GM19438 (cell line): ENCODE data around the gene GFM1.
"Not testable (repeated sequence)": the region's sequence is repeated elsewhere in the genome, so short reads cannot be mapped to it uniquely, and the experiment has no call there.

Experiments used
- ATAC-seq: cut with Tn5 transposase; IDR thresholded peaks from one replicate; pipeline ENCODE4 v1.9.1; 2021; ENCODE audit warnings: low read depth; ENCODE audit not compliant: unreplicated experiment

The GFM1 gene

GRCh38 chr3:158672215-158673176 lies 28.2 kb downstream of the GFM1 start, which contains the start of gene LXN:
TSS of gene LXN (minus strand) at chr3:158672648. CDS start at chr3:158672478, 170 bp downstream.
- ATAC-seq = peak; percentile 100

DNA sequence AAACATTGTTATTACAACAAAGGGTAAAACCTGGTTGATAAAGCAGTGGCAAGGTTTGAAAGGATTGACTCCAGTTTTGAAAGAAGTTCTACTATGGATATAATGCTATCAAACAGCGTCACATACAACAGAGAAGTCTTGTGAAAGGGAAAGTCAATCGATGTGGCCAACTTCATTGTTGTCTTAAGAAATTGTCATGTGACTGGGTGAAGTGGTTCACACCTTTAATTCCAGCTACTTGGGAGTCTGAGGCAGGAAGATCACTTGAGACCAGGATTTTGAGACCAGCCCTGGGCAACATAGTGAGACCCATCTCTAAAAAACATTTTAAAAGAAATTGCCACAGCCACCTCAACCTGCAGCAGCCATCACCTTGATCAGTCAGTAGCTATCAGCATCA lies 34.4 kb downstream of the GFM1 start:
- ATAC-seq = no peak

GRCh38 chr3:158679547-158680000 lies 35.2 kb downstream of the GFM1 start:
- no peak for ATAC-seq

- ATAC-seq = no peak
Observed at GRCh38 chr3:158680861-158681260, 36.5 kb downstream of the GFM1 start.

DNA sequence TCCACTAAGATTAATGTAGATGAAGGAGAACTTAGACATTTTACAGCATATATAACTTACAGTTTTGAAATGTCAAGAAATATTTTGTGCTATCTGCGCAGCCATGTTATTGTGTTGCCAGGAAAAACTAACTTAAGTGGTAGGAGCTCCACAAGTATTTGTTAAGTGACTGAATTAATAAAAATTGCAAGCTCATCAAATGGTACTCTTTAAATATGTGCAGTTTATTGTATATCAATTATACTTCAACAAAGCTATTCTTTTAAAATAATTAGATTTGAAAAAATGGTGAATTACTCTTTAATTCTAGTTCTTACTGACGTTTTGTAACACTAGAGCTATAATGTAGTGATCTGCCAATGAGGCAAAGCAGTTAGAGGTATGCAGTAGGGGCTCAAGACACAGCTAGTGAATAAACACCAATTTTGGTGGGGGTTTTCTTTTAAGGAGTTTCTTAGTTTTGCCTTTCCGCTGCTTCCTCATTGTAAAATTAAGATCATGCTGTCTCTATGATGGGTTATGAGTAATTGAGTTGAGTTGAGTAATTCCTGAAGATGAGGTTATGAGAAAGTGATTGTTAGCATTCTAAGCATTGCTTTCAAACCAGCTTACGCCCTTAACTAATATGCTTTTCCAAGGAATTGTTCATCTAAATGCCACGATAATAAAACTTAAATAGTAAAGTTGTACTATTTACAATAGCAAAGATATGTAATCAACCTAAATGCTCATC lies 39.1 kb downstream of the GFM1 start:
- no peak for ATAC-seq

GRCh38 chr3:158685159-158685558 lies 40.8 kb downstream of the GFM1 start:
- ATAC-seq = no peak

DNA sequence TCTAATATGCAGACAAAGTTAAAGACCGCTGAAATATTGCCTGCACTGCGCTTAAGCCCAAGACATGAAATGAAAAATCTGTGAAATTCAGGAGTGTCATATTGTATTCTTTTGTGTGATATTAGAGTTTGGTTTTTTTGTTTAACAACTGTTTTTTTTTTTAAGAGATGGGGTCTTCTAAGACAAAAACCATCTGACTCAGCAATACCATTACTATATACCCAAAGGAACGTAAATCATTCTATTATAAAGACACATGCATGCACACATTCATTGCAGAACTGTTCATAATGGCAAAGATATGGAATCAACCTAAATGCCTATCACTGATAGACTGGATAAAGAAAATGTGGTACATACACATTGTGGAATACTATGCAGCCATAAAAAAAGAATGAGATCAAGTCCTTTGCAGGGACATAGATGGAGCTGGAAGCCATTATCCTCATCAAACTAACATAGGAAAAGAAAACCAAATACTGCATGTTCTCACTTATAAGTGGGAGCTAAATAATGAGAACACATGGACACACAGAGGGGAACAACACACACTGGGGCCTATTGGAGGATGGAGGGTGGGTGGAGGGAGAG lies 49.6 kb downstream of the GFM1 start:
- ATAC-seq = not testable (repeated sequence)

- no peak for ATAC-seq
Observed at GRCh38 chr3:158696618-158697017, 52.3 kb downstream of the GFM1 start.

DNA sequence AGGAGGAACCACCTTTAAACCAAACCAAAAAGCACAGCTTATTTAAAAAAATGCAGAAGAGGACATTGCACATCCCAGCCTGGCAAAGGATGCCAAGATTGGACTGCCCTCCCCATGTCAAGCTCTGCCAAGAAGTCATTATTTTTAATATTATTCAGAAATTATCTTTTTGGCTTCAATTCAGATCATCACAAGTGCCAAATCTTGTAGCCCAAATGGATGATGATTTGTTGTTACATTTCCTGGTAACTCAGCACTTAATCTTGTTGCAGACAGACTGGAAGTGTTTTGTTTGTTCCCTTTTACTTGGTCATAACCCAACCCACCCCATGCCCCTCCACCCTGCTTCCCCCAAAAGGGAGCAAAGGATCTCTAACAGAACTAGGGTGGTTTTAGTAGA lies 56.2 kb downstream of the GFM1 start:
- ATAC-seq = no peak

DNA sequence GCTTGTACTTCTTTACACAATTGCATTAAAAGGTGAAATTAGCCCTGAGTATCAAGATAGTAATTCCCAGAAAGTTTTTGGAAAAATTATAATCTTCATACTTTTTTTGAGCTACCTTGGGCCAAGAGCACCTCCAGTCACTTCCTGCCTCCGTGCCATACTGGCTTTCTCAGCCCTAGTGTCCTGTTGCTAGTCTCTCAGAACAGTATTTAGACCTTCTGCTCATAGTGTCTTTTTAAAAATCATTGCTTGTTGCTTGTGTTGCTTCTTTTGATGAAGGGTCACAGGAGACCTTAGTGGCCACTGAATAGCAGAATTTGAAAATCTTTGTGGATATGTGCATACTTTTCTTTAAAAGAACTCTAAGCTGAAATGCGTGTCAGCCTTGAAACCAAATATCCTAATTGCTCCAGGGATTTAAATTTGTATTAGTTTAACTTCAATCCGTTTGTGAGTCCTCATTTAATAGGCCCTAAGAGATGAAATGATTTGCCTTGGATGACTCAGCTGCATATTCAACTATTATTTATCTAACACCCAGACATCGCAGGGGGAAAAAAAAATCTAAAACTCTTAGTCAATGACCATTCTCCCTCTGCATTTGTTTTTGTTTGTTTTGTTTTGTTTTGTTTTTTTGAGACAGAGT lies 57.2 kb downstream of the GFM1 start:
- no peak for ATAC-seq

DNA sequence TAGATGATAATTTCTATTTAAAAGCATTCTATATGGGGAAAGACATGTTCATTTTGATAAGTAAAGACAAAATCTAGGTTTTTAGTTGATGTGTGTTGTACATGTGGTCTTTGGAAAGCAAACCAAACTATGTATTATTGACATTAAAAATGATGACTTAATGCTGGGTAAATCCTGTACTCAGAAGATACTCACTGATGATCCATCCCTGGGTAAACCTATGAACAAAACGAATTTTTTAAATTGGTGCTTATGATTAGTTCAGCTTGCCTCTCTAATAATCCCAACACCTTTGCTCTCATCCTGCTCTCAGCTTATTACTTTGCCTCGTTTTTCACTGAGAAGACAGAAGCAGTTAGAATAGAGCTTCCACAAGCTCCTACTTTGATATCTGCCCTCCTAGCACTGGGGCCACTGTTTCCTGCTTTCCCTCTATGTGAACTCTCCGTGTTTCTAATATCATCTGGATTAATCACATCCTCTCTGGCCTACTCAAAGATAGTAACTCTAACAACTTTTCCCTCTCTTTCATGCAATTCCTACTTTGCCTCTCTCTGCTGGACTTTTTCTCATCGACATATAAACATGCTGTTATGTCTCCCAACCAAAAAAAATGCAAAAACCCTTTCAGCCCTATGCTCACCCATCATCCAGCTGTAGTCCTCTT lies 58.6 kb downstream of the GFM1 start:
- ATAC-seq = no peak

GRCh38 chr3:158703566-158703965 lies 59.2 kb downstream of the GFM1 start:
- ATAC-seq = no peak

GRCh38 chr3:158709666-158710083 lies 65.3 kb downstream of the GFM1 start:
- no peak for ATAC-seq

DNA sequence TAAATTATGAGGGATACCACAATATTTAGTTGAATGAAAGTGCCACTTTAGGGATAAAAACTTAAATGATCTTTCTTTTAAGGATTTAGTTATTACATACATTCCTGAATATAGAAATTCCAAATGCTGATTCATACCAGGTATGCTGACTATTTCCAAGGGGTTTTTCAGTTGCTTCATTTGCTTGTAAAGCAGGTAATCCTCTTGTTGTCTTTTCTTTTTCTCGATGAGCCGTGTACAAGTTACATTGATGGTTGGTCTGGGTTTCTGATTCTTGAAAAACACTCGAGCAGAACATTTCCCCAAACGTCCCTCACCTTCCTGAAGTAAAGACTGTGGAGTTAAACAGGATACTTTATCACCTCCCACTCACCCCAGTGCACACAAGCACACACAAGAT lies 66.3 kb downstream of the GFM1 start:
- no peak for ATAC-seq

GRCh38 chr3:158711886-158712285 lies 67.6 kb downstream of the GFM1 start:
- no peak for ATAC-seq

- ATAC-seq = no peak
Observed at GRCh38 chr3:158712443-158712842, 68.1 kb downstream of the GFM1 start.

DNA sequence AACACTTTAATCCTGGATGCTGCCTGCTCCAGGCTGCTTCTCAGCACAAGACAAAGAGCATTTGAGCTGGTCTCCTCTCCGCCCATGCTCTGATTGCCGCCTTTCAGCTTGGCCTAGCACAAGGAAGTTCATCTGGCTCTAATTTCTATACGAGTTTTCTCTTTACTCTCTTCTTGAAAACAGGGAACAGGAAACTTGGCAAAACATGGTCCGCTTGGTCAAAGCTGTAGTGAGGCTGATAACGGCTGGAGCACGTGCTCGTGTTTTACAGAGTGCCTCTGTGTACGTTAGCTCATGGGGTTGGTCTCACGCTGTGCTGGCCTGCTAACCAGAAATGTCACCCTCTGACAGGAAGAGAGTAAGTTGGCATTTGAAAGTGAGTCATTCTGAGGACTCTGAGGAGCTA lies 68.8 kb downstream of the GFM1 start:
- ATAC-seq = no peak

- no peak for ATAC-seq
Observed at GRCh38 chr3:158717576-158717975, 73.2 kb downstream of the GFM1 start.

- ATAC-seq = no peak
Observed at GRCh38 chr3:158718490-158719170, 74.3 kb downstream of the GFM1 start.
